ENCODE data around the gene LCN10. TPM values are rescaled to one million over a fixed set of nuclear protein-coding genes. Genes with fewer than 3 reads are reported as not detected.

Gene LCN10
- total and polyA plus RNA-seq, 2 of the 13 experiments (the other 11 are each of a cell fraction or from before 2014, with no cell fraction given): 0.53 to 0.61 TPM

- TF ChIP-seq REXO4 (CRISPR knock-in tag; IDR thresholded peaks at IDR 0.05; ENCODE audit: borderline replicate concordance) (no peak), KLF6 (CRISPR knock-in tag; IDR thresholded peaks at IDR 0.05) (no peak), KLF15 (CRISPR knock-in tag; IDR thresholded peaks at IDR 0.05; ENCODE audit: borderline replicate concordance) (no peak), KDM1A (CRISPR knock-in tag; IDR thresholded peaks at IDR 0.05) (peak; percentile 86; the same call in 1 of the 2 replicates), ZNF839 (CRISPR knock-in tag; IDR thresholded peaks at IDR 0.05; ENCODE audit: borderline replicate concordance) (no peak), NR2C2 (CRISPR knock-in tag; IDR thresholded peaks at IDR 0.05; ENCODE audit: borderline replicate concordance) (peak; percentile 89), SKIL (CRISPR knock-in tag; IDR thresholded peaks at IDR 0.05; ENCODE audit: borderline replicate concordance) (peak; percentile 98), ZSCAN21 (CRISPR knock-in tag; IDR thresholded peaks at IDR 0.05; ENCODE audit: borderline replicate concordance) (no peak), RARG (CRISPR knock-in tag; IDR thresholded peaks at IDR 0.05; ENCODE audit: low read depth) (no peak), ZBTB7B (CRISPR knock-in tag; IDR thresholded peaks at IDR 0.05) (no peak), ZNF296 (CRISPR knock-in tag; conservative IDR thresholded peaks at IDR 0.05) (no peak), JDP2 (CRISPR knock-in tag; IDR thresholded peaks at IDR 0.05; ENCODE audit: borderline replicate concordance) (no peak), ELF3 (CRISPR knock-in tag; IDR thresholded peaks at IDR 0.05) (peak; percentile 67), NFAT5 (CRISPR knock-in tag; IDR thresholded peaks at IDR 0.05) (no peak), SAP130 (CRISPR knock-in tag; IDR thresholded peaks at IDR 0.05; ENCODE audit: low read depth) (peak; percentile 79), ZNF12 (CRISPR knock-in tag; IDR thresholded peaks at IDR 0.05) (no peak), PHF20 (CRISPR knock-in tag; IDR thresholded peaks at IDR 0.05) (no peak; the same call in 1 of the 2 replicates), BRF2 (CRISPR knock-in tag; IDR thresholded peaks at IDR 0.05) (no peak), GATAD1 (CRISPR knock-in tag; IDR thresholded peaks at IDR 0.05) (0 out of 2 replicates have a peak, but pooled peaks have one; percentile 39), ZNF24 (IDR thresholded peaks at IDR 0.05) (no peak), ZNF747 (CRISPR knock-in tag; IDR thresholded peaks at IDR 0.05; ENCODE audit: borderline replicate concordance) (peak; percentile 76; the same call in 1 of the 2 replicates), ZNF570 (CRISPR knock-in tag; IDR thresholded peaks at IDR 0.05; ENCODE audit: borderline replicate concordance) (no peak), NR3C1 (CRISPR knock-in tag; IDR thresholded peaks at IDR 0.05) (no peak)
These were observed 49.1 kb downstream of the LCN10 start (continued) for GRCh38 chr9:136693490-136694162.
